Lung (tissue), 12 donors: Measurements from ENCODE around the gene SLC2A4. TPM values are rescaled to one million over a fixed set of nuclear protein-coding genes. Genes with fewer than 3 reads are reported as not detected.

ENCODE experiments used
- ATAC-seq: fragments of 200-7000 bp; cut with Tn5 transposase; one replicate; pipeline ENCODE4 v1.9.1; 2020; ENCODE audit warnings: moderate number of reproducible peaks; ENCODE audit not compliant: insufficient read depth, low FRiP score
- DNase-seq, 3 donors: peaks; one replicate each; pipeline ENCODE4 v3.0.0-alpha.2; 2013 to 2017
- H3K27ac ChIP-seq, 2 donors: one replicate each; pipeline ENCODE4 v1.5.1; 2013; ENCODE audit warnings: mild to moderate bottlenecking in 2 of 2, moderate library complexity in 2 of 2, control low read depth in 1 of 2, inconsistent platforms in 1 of 2, low read depth in 1 of 2, low read length in 1 of 2
- H3K27me3 ChIP-seq, 3 donors: one replicate each; pipeline ENCODE4 v1.5.1; 2013; ENCODE audit warnings: low read length in 2 of 3; ENCODE audit not compliant: control insufficient read depth in 3 of 3, insufficient read depth in 3 of 3
- H3K36me3 ChIP-seq, 4 donors: one replicate each; pipeline ENCODE4 v1.5.1; 2013; ENCODE audit warnings: low read length in 4 of 4, mild to moderate bottlenecking in 1 of 4, moderate library complexity in 1 of 4; ENCODE audit not compliant: control insufficient read depth in 4 of 4, insufficient read depth in 4 of 4
- H3K4me1 ChIP-seq, 5 donors: one replicate each; pipeline ENCODE4 v1.5.1; 2013; ENCODE audit warnings: low read length in 5 of 5, mild to moderate bottlenecking in 2 of 5, moderate library complexity in 1 of 5; ENCODE audit not compliant: control insufficient read depth in 5 of 5, insufficient read depth in 5 of 5
- H3K4me3 ChIP-seq: one replicate; pipeline ENCODE4 v1.5.1; 2013; ENCODE audit warnings: mild to moderate bottlenecking, control low read depth, moderate library complexity
- H3K9ac ChIP-seq, 2 donors: one replicate each; pipeline ENCODE4 v1.5.1; 2013; ENCODE audit warnings: low read length in 2 of 2, control low read depth in 1 of 2; ENCODE audit not compliant: insufficient read depth in 1 of 2
- H3K9me3 ChIP-seq, 4 donors: one replicate each; pipeline ENCODE4 v1.5.1; 2013; ENCODE audit warnings: low read length in 3 of 4, mild to moderate bottlenecking in 1 of 4, moderate library complexity in 1 of 4; ENCODE audit not compliant: control insufficient read depth in 4 of 4, insufficient read depth in 3 of 4
- CTCF ChIP-seq: IDR thresholded peaks from 2 replicates; pipeline ENCODE4 v1.5.1; 2012; ENCODE audit warnings: mild to moderate bottlenecking; ENCODE audit errors: control extremely low read depth, extremely low read depth
- WGBS, 2 donors: extraction: QIAGEN DNeasy Blood & Tissue Kit; methylation state at CpG; one replicate each; pipeline ENCODE4 v1.1.7; 2013; 5-methylcytosine and 5-hydroxymethylcytosine counted together
- polyA plus RNA-seq, 2 donors: library from polyadenylated mRNA; stranded (reverse); fragments of 200-250 nt; gene quantifications; one replicate each; pipeline ENCODE4 v1.2.1, GENCODE V29; 2013
- total RNA-seq, 2 donors: library from RNA; depleted of rRNA in 1 of 2; stranded (reverse); fragments of >200 nt in 1 of 2; gene quantifications; one replicate each; pipeline ENCODE4 v1.2.1, GENCODE V29; 2014 to 2021
- donor health status: control.
- donor health status: control.
- donor health status: Bipolar disorder and iron deficiency.
- donor health status: healthy.
- donor health status: DM: yes; HTN: yes; CAD: no.

Gene SLC2A4
- total and polyA plus RNA-seq, 4 donors: 1.1 to 2.0 (median 1.2) TPM

- no peak for TF ChIP-seq CTCF
- peaks cover 4 to 15% (median 9%) of the 10 kb centered on the region in 5 donors for H3K4me1 ChIP-seq
- peak overlapping the region; percentile 95 to 96 for H3K27ac ChIP-seq
- peak overlapping the region in 1 of 2 donors; percentile 40 for H3K9ac ChIP-seq
- H3K27me3 ChIP-seq: no peaks in the 10 kb centered on the region
- ATAC-seq (no peak), DNase-seq (no peak)
- no peaks in the 10 kb centered on the region for H3K9me3 ChIP-seq
- peaks cover 13 to 56% (median 35%) of the 10 kb centered on the region in 4 donors for H3K36me3 ChIP-seq
- WGBS, 2 donors: 41 to 45% methylated on average over 30 of the region's 30 CpGs
- H3K4me3 ChIP-seq: peak overlapping the region; percentile 90
Observed at GRCh38 chr17:7315570-7316235, 34.2 kb downstream of the SLC2A4 start.

- TF ChIP-seq CTCF: no peak
Observed at GRCh38 chr17:7317161-7317803, 35.8 kb downstream of the SLC2A4 start.

GRCh38 chr17:7318121-7318860 lies 36.8 kb downstream of the SLC2A4 start:
- Histone ChIP-seq H3K27ac (no peak overlapping the region), H3K4me3 (no peak overlapping the region), H3K9me3 (no peaks in the 10 kb centered on the region), H3K27me3 (no peaks in the 10 kb centered on the region), H3K4me1 (peaks cover 4 to 15% (median 6%) of the 10 kb centered on the region in 5 donors), H3K36me3 (peaks cover 12 to 59% (median 37%) of the 10 kb centered on the region in 4 donors), H3K9ac (no peak overlapping the region)
- no peak for TF ChIP-seq CTCF
- WGBS, 2 donors: 94 to 98% methylated on average over 13 of the region's 13 CpGs
- ATAC-seq: no peak
- DNase-seq: no peak

More at GRCh38 chr17:7317161-7317803, 35.8 kb downstream of the SLC2A4 start:
- Histone ChIP-seq H3K36me3 (peaks cover 4 to 59% (median 37%) of the 10 kb centered on the region in 4 donors), H3K9ac (no peak overlapping the region), H3K27ac (no peak overlapping the region), H3K4me1 (peaks cover 4 to 15% (median 6%) of the 10 kb centered on the region in 5 donors), H3K9me3 (no peaks in the 10 kb centered on the region), H3K4me3 (no peak overlapping the region), H3K27me3 (no peaks in the 10 kb centered on the region)
- 87 to 88% methylated on average over 16 of the region's 16 CpGs for WGBS, 2 donors
- ATAC-seq (no peak), DNase-seq (no peak)
